GM12874 (cell line): Measurements from ENCODE around the gene FBXL17.

Experiments
- CTCF ChIP-seq: IDR thresholded peaks from 2 replicates; pipeline ENCODE4 v1.5.1; 2011; ENCODE audit warnings: low read depth, mild to moderate bottlenecking, control low read depth, low read length, moderate library complexity; ENCODE audit not compliant: insufficient read depth

Gene FBXL17

GRCh38 chr5:108083232-108083631, 298.7 kb downstream of the FBXL17 start:
- TF ChIP-seq CTCF: no peak

- no peak for TF ChIP-seq CTCF
Observed at GRCh38 chr5:108081707-108082106, 300.2 kb downstream of the FBXL17 start.

- no peak for TF ChIP-seq CTCF
Observed at GRCh38 chr5:108079753-108080152, 302.1 kb downstream of the FBXL17 start.

- TF ChIP-seq CTCF: no peak
Observed at GRCh38 chr5:108078882-108079281, 303.0 kb downstream of the FBXL17 start.

GRCh38 chr5:108078345-108078744, 303.6 kb downstream of the FBXL17 start:
- TF ChIP-seq CTCF: no peak

GRCh38 chr5:108074626-108075025, 307.3 kb downstream of the FBXL17 start:
- TF ChIP-seq CTCF: no peak

- no peak for TF ChIP-seq CTCF
Observed at GRCh38 chr5:108064302-108064701, 317.6 kb downstream of the FBXL17 start.

- TF ChIP-seq CTCF: no peak
Observed at GRCh38 chr5:108061941-108062340, 320.0 kb downstream of the FBXL17 start.
